HG02973 (cell line): ENCODE data around the gene FGFBP3.
"Not testable (repeated sequence)": the region's sequence is repeated elsewhere in the genome, so short reads cannot be mapped to it uniquely, and the experiment has no call there.

Experiments used
- ATAC-seq: cut with Tn5 transposase; IDR thresholded peaks from one replicate; pipeline ENCODE4 v1.9.1; 2021; ENCODE audit warnings: moderate library complexity; ENCODE audit not compliant: unreplicated experiment

Gene FGFBP3

GRCh38 chr10:91901784-91902677, 7.3 kb downstream of the FGFBP3 start:
- ATAC-seq = no peak

- no peak for ATAC-seq
Observed at GRCh38 chr10:91897421-91897820, 11.9 kb downstream of the FGFBP3 start.

GRCh38 chr10:91896212-91896756, 13.0 kb downstream of the FGFBP3 start:
- no peak for ATAC-seq

- ATAC-seq = not testable (repeated sequence)
Observed at GRCh38 chr10:91894261-91894685, 15.0 kb downstream of the FGFBP3 start.

- ATAC-seq = no peak
Observed at GRCh38 chr10:91893051-91893450, 16.2 kb downstream of the FGFBP3 start.

- no peak for ATAC-seq
Observed at GRCh38 chr10:91891125-91892001, 17.9 kb downstream of the FGFBP3 start.

GRCh38 chr10:91887272-91888076, 21.8 kb downstream of the FGFBP3 start:
- ATAC-seq = no peak

GRCh38 chr10:91886954-91887271, 22.4 kb downstream of the FGFBP3 start:
- no peak for ATAC-seq

GRCh38 chr10:91885362-91886079, 23.8 kb downstream of the FGFBP3 start:
- ATAC-seq = no peak

- no peak for ATAC-seq
Observed at GRCh38 chr10:91884536-91884935, 24.8 kb downstream of the FGFBP3 start.

GRCh38 chr10:91883549-91884444, 25.5 kb downstream of the FGFBP3 start:
- ATAC-seq = no peak

- ATAC-seq = no peak
Observed at GRCh38 chr10:91880310-91880709, 29.0 kb downstream of the FGFBP3 start.

GRCh38 chr10:91879515-91880170, 29.6 kb downstream of the FGFBP3 start:
- no peak for ATAC-seq

- no peak for ATAC-seq
Observed at GRCh38 chr10:91875779-91876178, 33.5 kb downstream of the FGFBP3 start.

GRCh38 chr10:91875156-91875555, 34.1 kb downstream of the FGFBP3 start:
- no peak for ATAC-seq

- ATAC-seq = no peak
Observed at GRCh38 chr10:91865562-91866081, 43.7 kb downstream of the FGFBP3 start.

GRCh38 chr10:91864744-91865143, 44.5 kb downstream of the FGFBP3 start:
- no peak for ATAC-seq

GRCh38 chr10:91864099-91864498, 45.2 kb downstream of the FGFBP3 start:
- ATAC-seq = no peak
